ENCODE measurements around the gene VCL. TPM values are rescaled to one million over a fixed set of nuclear protein-coding genes. Genes with fewer than 3 reads are reported as not detected.

VCL gene
- total and polyA plus RNA-seq, 12 donors, result 14.3 to 90.7 (median 43.2) TPM

- DNase-seq, result no peak
- Histone ChIP-seq H3K27me3 (no peaks in the 10 kb centered on the region), H3K4me1 (replicated peaks in 1 of 2) (no peaks in the 10 kb centered on the region), H3K4me3 (no peak overlapping the region), H3K27ac (no peak overlapping the region), H3K36me3 (replicated peaks in 1 of 2) (no peaks in the 10 kb centered on the region), H3K9me3 (replicated peaks in 1 of 3) (no peaks in the 10 kb centered on the region)
- WGBS, 4 donors, result 73 to 90% (median 80%) methylated on average over 3 of the region's 3 CpGs
- no peak for TF ChIP-seq POLR2A (IDR thresholded peaks at IDR 0.05)
- TF ChIP-seq CTCF (IDR thresholded peaks at IDR 0.05), result no peak
- intact Hi-C loops (cut with DNase I), result no loop called here
Measured at GRCh38 chr10:73981812-73982211, 16.1 kb upstream of the VCL start.

GRCh38 chr10:73983096-73984047 is 14.5 kb upstream of the VCL start:
- Histone ChIP-seq H3K27ac (no peak overlapping the region), H3K4me1 (replicated peaks in 1 of 2) (no peaks in the 10 kb centered on the region), H3K27me3 (no peaks in the 10 kb centered on the region), H3K36me3 (replicated peaks in 1 of 2) (no peaks in the 10 kb centered on the region), H3K4me3 (no peak overlapping the region), H3K9me3 (replicated peaks in 1 of 3) (no peaks in the 10 kb centered on the region)
- no peak for TF ChIP-seq CTCF (IDR thresholded peaks at IDR 0.05)
- no peak for TF ChIP-seq POLR2A (IDR thresholded peaks at IDR 0.05)
- intact Hi-C loops (cut with DNase I), result no loop called here
- 52 to 62% (median 57%) methylated on average over 8 of the region's 8 CpGs for WGBS, 4 donors
- DNase-seq, result no peak

GRCh38 chr10:73989594-73990150 is 8.2 kb upstream of the VCL start:
- Histone ChIP-seq H3K4me1 (replicated peaks in 1 of 2) (no peaks in the 10 kb centered on the region), H3K4me3 (no peak overlapping the region), H3K9me3 (replicated peaks in 1 of 3) (no peaks in the 10 kb centered on the region), H3K36me3 (replicated peaks in 1 of 2) (no peaks in the 10 kb centered on the region), H3K27ac (no peak overlapping the region), H3K27me3 (no peaks in the 10 kb centered on the region)
- 96 to 100% (median 98%) methylated on average over 2 of the region's 2 CpGs for WGBS, 4 donors
- TF ChIP-seq CTCF (IDR thresholded peaks at IDR 0.05) (no peak), POLR2A (IDR thresholded peaks at IDR 0.05) (no peak)
- intact Hi-C loops (cut with DNase I), result no loop called here
- no peak for DNase-seq

GRCh38 chr10:73991203-73991883 is 6.6 kb upstream of the VCL start:
- TF ChIP-seq CTCF (IDR thresholded peaks at IDR 0.05) (no peak), POLR2A (IDR thresholded peaks at IDR 0.05) (no peak)
- intact Hi-C loops (cut with DNase I), result no loop called here
- WGBS, 4 donors, result 91 to 98% (median 92%) methylated on average over 3 of the region's 3 CpGs

More at GRCh38 chr10:73991203-73991883, 6.6 kb upstream of the VCL start:
- Histone ChIP-seq H3K4me1 (replicated peaks in 1 of 2) (no peaks in the 10 kb centered on the region), H3K36me3 (replicated peaks in 1 of 2) (no peaks in the 10 kb centered on the region), H3K4me3 (no peak overlapping the region), H3K27ac (no peak overlapping the region), H3K27me3 (no peaks in the 10 kb centered on the region), H3K9me3 (replicated peaks in 1 of 3) (no peaks in the 10 kb centered on the region)
- no peak for DNase-seq
